Measurements from ENCODE around the gene PHF21A.
"Not testable (repeated sequence)": the region's sequence is repeated elsewhere in the genome, so short reads cannot be mapped to it uniquely, and the experiment has no call there.

PHF21A gene

DNA sequence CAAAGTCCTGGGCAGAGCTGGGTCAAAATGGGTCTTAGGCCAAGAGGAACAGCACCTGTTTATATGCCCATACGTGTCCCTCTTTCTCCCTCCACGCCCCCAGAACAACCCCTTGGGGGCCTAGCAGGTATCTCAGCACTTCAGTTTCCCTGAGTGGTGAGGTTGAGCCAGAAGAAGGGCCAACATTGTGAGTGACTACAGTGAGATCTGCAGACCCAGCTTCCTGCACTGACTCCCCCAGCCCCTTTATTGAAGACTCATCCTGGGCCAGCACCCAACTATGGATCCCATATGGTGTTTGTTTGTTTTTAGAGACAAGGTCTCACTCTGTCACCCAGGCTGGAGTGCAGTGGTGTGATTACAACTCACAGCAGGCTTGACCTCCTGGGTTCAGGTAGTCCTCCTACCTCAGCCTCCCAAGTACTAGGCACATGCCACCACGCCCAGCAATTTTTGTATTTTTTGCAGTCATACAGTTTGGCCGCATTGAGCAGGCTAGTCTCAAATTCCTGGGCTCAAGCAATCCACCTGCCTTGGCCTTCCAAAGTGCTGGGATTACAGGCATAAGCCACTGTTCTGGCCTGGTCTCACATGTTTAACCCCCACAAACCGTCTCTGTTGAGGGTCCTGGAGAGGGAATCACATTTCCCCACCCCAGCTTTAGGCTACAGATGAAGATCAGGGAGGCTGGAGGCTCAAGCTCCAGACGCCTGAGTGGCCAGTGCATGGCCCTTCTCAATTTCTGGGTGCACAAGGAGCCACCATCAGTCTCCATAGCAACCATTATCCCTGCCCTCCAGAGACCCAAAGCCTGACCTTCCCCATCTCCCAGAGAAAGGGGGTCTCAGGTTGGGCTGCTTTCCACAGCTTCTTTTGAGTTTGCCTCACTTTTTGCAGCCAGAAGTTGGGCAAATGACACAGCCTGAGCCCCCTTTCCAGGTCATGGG is 200.4 kb downstream of the PHF21A start:
- no peak for DNase-seq (ENCODE audit: low spot score)

DNA sequence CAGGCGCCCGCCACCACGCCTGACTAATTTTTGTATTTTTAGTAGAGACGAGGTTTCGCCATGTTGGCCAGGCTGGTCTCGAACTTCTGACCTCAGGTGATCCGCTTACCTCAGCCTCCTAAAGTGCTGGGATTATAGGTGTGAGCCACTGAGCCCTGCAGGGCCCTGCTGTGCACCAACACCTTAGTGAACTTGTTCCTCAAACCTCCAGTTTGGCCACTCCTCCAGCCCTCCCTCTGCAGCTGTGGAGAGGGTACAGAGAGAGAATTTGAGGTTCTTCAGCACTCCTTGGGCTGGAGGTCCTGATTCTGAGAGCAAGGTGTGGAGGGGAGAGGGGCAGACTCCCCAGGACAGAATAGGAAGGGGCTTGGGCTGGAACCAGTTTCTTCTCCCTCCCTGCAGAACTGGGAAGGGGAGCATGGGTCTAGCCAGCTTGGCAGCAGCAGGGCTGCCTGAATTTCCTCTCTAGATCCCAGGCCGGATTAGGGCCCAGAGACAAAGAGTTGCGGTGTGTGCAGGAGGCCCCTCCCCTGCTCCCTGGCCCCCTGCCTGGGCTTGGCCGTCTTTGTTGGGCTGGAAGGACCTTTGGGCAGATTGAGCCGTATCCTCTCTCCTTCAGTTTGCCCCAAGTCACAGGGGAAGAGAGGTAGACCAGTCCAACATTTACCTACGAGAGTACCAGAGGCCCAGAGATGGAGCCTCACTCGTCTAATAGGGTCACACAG is 201.3 kb downstream of the PHF21A start:
- DNase-seq (ENCODE audit: low spot score): no peak

DNA sequence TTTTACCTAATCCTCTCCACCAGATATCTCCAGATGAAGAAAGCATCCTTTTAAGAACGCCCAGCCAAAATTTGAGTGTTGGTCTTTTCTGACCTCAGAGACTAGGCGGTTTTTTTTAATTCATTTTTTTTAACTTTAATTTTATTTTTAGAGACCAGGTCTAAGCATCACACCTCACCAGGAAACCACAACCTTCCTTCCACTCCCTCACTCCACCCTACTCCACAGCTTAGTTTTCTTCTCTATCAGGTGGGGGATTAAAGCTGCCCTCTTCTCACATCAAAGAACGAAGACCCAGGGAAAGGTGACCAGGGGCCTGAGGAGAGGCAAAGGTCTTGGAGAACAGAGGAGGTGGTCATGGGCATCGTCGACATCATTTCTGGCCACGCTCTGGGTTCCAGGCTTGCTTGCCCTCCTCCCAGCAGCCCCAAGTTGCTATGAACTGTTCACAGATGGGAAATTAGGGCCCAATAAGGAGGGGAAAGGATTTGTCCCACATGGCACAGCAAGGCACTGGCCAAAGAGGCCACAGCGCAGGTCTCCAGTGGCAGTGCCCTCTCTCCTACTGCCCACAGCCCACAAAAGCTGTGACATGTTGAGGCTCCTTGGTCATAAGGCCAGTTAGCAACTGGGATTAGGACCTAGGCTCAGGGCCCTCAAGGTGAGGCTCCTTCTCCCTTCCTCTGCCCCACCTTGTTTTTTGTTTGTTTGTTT is 202.1 kb downstream of the PHF21A start:
- no peak for DNase-seq (ENCODE audit: low spot score)

DNA sequence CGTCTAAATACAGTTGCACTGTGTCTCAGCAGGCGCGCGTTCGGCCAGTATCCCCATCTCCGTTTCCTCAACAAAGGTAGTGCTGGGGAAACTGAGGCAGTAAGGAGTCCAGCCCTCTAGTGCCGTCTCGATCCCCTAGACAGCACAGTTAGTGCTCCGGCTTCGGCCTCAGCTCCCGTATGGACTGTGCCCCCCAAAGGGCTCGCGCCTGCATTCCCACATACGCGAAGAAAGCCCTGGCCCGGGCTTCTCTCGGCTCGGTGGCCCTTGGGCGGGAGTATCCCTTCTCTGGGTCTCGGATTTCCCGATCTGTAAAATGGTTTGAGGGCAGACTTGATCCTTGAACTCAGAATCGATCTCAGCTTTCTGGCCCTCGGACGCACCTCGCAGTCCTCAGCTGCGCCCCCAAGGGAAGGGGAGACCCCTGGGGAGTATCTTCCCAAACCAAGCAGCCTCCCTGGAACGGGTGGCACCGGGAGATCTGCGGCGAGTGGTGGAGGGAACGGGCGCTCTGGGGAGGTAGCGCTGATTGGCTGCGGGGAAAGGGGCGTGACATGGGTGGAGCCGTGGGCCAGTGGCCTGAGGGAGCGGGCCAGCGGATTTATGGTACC is 202.8 kb downstream of the PHF21A start:
- peak; percentile 47 for DNase-seq (ENCODE audit: low spot score)

DNA sequence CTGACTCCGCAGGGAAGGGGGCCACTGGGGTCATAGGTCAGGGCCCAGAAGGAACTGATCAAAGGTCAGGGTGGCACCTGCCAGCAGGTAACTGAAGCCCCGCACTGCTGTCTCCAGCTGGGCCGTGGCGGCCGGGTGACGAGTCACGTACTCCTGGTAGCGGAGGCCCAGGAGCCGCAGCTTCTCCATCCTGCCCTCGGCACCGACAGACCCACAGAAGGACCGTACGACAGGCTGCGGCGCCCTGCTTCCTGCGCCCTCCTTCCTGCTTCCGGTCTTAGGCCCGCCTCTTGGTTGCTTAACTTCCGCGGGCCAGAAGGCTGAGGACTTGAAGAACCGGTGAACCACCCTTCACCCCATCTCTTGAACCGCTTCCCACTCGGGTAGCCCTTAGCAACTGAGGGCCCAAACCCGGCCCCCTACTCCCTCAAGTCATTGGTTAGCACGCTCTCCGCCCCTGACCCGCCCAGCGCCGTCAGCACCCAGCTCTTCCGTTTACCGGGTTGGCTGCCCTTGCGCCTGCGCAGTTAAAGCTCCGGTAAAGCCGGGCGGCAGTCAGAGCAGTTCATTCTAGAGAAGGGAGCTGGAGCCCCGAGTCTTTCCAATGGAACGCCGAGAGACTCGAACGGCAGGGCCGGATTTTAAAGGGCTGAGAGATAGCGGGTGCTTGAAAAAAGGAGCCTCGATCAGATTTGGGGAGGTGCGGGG is 203.5 kb downstream of the PHF21A start, which contains the start of gene PEX16:
PEX16 (minus strand) TSS at position 255 of the 708 bp plus-strand sequence; CDS start at position 189, 66 bp downstream.
- DNase-seq (ENCODE audit: low spot score): peak; percentile 98

DNA sequence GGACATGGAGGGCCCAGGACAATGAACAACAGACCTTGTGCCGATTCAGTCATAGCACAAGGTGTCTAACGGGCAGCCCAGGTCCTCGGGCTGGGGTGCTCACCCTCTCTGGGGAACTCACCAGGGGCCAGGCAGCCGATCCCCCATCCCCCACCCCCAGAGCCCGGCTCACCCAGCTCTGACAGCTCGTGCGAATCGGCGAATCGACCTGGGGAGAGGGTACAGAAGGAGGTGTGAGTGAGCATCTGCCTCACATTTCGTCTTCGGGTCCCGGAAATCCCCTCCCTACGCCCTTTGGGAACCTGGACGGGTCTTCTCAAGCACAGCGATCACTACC is 204.0 kb downstream of the PHF21A start:
- no peak for DNase-seq (ENCODE audit: low spot score)

DNA sequence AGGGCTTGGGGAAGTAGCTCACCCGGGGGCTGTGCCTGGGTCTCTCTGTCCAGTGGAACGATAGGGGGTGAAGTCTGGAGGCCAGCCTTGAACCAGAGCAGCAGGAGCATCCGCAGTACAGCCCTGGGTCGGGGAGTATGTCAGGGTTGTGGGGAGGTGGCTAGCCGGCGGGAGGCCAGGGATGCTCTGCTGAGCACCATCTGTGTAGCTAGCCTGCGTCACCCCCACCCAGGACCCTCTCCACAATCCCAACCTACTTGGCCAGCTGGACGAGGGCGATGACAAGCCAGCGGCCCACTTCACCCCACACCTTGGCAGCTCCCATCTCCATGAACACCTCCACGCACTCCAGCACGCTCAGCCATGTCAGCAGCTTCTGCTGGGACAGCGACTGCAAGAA is 205.8 kb downstream of the PHF21A start:
- DNase-seq (ENCODE audit: low spot score): no peak

DNA sequence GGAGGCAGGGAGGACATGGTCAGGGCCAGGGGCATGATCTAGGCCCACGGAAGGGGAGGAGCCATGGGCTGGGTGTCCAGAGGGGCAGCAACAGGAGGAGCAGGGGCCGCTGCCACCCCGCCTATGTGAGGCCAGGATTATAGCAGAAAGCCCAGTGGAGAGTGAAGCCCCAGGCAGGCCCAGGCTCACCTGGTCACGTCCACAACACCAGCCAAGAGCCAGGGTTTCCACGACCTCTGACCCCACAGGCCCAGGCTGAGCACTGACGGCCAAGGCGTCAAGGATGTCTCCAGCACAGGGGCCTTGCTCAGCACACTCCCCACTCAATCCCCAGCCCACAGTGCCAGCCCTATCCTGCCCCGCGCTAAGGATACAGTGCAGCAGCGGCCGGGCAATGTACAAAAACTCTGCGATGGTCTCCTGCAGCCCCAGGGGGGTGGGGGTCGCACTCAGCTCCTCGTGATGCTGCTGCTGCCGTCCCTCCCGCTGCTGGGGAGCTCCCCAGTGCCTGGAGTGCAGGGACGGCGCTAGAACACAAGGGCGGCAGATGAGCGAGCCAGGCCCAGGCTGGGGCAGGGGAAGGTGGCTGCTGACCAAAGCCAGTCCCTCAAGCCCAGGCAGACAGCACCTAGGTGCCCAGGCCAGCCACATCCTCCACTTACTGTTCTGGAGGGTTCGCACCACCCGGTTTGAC is 207.2 kb downstream of the PHF21A start:
- DNase-seq (ENCODE audit: low spot score): no peak

DNA sequence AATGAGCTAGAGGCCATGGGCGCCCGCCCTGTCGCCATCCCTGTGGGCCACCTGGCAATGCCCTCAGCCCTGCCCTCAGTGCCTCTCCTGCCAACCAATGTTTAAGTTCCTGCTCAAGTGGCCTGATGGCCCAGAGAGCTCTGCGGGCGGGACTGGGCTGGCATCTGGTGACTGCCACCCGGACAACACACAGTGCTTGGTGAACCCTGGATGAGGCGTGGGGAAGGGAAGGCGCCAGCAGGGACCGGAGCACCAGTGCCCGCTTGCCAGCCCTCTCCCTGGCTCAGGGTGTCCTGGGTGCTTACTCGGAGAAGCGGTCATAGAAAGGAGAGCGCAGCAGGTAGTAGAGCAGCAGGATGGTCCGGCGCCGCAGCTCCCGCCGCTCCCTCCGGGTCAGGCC is 207.7 kb downstream of the PHF21A start:
- no peak for DNase-seq (ENCODE audit: low spot score)

DNA sequence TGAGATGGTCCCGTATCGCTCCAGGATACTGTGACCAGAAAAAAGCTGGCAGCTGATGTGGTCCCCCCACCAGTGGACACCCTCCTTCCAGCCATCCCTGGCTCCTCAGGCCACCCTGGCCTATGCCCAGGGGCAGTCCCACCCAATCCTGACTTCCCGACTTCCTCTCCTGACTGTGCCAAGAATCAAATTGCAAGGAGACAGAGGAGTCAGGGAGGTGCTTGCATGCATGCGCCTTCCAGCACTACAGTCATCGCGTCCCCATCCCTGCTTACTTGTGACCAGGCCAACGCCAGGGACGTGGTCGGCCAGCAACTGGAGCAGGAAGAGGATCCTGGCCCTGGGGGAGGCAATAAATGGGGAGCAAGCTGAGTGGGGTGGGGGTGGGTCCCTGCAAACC is 210.6 kb downstream of the PHF21A start:
- no peak for DNase-seq (ENCODE audit: low spot score)

DNA sequence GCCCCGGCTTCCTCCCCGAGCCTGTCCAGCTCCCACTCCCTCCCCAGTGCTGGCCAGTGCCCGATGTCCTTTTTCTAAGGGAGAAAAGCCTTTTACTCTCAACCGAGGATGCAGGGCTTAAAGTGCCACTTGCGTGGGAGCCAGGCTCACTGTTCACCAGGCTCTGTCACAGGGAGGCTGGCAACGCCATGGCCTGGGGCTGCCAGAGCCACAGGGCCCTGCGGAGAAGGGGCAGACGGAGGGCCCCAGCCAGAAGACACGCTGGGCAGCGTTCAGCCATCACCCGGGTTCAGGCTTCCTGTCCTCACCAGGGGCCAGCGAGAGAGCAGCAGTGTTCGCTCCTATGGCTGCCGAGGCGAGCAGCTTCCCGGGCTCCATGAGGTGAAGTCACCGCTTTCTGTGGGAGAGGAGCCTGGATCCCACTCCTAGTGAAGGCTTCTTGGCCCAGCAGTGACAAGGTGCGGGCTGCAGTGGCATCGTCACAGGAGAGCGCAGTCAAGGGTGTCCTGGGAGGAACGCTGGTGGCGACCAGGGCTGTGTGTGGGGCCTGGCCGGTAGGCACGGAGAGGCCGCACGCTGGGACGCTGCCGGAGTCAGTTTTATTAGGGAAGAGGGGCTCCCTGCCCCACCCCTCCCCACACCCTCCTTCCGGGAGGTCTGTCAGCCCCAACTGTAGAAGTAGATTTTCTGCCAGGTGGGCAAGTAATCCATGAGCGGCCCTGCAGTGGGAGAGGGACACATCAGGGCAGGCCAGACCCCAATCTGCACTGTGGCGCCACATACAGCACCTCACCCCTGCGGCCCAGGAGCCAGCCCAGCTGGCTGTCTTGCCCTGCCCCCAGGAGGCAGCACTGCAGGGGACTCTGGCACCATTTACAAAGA is 211.4 kb downstream of the PHF21A start:
- DNase-seq (ENCODE audit: low spot score): no peak

DNA sequence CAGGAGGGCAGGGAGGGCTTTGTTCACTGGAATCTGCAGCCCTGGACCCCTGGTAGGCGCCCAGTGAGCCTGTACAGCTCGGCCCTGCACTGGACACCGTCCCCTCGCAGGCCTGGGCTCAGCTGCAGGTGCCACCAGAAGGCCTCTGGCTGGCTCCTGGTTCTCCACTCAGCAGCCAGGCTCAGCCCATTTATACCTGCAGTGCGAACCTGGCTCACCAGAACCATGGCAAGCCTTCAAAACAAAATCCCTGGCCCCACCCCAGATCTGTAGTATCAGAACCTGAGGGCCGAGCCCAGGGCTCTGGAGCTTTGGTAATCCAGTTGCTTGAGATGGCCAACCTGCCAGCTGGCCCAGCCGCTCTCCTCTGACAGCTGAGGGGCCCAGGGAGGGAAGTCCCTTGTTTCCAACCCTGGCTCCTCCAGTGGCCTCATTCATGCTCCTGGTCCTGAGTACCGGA is 213.3 kb downstream of the PHF21A start:
- DNase-seq (ENCODE audit: low spot score): no peak

DNA sequence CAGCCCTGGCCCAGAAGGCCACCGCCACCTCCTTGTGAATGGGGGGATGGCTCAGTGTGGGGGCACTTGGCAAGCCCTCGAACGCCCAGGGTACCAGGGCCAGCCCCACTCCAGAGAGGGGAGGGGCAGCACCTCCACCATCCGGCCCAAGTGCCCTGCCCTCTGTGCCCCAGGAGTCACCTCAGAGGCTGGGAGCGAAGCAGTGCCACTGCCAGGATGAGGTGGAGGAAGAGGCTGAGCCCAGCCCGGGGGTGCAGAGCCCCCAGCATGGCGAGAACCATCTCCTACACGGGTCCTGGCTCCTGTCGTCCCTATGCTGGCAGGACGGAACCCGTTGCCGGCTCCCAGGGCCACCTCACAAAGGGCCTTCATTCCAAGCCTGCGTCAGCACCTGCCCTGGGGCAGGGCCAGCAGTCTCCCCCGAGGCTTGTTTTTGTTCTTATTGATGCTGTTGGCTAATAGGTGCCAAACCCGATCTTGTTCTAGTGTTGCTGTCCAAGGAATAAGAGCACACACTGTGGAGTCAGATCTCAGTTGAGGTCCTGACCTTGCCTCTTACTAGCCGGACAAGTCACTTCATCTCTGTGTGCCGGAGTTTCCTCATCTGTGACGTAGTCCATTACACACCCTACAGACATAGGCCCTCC is 214.2 kb downstream of the PHF21A start, which contains the start of gene FREY1:
FREY1 (minus strand) TSS at position 307 of the 647 bp plus-strand sequence; CDS start at position 281, 26 bp downstream.
- DNase-seq (ENCODE audit: low spot score): no peak

DNA sequence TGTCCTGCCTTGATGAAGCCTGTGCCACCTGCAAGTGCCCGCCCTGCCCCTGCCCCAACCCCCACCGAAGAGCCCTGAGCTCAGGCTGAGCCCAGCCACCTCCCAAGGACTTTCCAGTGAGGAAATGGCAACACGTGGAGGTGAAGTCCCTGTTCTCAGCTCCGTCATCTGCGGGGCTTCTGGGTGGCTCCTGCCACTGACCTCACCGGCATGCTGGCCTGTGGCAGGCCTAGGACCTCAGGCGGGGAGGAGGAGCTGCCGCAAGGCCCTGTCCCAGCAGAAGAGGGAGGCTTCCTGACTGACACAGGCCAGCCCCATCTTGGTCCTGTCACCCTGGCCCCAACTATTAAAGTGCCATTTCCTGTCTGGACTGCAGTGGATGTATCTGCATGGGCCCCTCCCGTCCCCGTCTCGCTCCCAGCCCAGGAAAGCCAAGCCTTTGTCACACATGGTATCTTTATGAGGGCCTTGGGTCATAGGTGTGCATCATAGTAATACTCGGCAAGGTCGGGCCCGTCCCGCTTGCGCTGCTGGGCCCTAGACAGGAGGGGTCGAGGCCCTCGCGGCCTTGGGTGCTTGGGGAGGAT is 215.1 kb downstream of the PHF21A start:
- no peak for DNase-seq (ENCODE audit: low spot score)

DNA sequence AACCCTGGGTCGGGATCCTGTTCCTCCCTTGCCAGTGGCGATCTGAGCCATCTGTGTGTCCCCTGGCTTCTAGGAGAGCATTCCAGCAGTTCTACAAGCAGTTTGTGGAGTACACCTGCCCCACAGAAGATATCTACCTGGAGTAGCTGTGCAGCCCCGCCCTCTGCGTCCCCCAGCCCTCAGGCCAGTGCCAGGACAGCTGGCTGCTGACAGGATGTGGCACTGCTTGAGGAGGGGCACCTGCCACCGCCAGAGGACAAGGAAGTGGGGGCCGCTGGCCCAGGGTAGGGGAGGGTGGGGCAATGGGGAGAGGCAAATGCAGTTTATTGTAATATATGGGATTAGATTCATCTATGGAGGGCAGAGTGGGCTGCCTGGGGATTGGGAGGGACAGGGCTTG is 215.7 kb downstream of the PHF21A start:
- DNase-seq (ENCODE audit: low spot score): not testable (repeated sequence)

DNA sequence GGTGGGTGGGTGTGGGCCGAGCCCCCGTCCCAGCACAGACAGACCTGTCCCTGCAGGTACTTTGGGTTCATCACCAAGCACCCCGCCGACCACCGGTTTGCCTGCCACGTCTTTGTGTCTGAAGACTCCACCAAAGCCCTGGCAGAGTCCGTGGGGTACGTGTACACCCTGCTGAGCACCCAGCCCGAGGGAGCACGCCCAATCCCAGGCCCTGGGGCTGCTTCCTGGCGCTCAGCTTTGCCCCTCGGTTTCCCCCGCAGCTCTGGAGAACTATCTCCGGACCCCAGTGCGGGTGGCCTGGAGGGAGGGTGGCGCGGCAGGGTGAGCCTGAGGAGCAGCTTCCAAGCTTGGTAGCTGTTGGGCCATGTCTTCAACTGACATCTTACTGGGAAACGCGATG is 216.2 kb downstream of the PHF21A start:
- DNase-seq (ENCODE audit: low spot score): no peak

DNA sequence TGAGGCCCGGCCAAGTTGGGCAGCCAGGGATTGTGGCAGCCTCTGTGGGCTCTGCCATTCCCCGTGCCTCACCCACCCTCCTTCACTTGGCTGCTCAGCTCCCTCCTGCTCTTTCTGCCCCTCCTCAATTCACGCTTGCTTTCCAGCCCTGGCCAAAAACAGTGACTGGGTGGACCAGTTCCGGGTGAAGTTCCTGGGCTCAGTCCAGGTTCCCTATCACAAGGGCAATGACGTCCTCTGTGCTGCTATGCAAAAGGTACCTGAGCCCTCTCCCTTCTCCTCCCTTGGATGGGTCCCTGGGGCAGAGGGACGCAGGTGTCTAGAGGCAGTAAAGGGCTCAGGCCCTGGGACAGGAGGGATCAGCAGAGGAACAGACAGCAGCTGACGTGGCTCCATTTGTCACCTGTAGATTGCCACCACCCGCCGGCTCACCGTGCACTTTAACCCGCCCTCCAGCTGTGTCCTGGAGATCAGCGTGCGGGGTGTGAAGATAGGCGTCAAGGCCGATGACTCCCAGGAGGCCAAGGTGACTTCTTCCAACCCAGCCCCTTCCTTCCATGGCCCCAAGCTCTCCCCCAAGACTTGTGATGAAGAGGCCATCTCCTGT is 216.8 kb downstream of the PHF21A start:
- no peak for DNase-seq (ENCODE audit: low spot score)
